Stimulated activated CD8-positive, alpha-beta memory T cell treated with anti-CD3 and anti-CD28 coated beads, Interleukin-12 subunit alpha, Interleukin-12 subunit beta, amount 100 ng/mL, for 24 hours (primary cell): ENCODE results near the gene NLRC5.

Experiments used
- DNase-seq: peaks from one replicate; pipeline ENCODE4 v3.0.0-alpha.2; 2020; ENCODE audit errors: extremely low read depth

Gene NLRC5

GRCh38 chr16:57022445-57022844, 33.1 kb downstream of the NLRC5 start:
- no peak for DNase-seq

GRCh38 chr16:57023541-57024249, 34.3 kb downstream of the NLRC5 start:
- peak; percentile 39 for DNase-seq

GRCh38 chr16:57024894-57025680, 35.7 kb downstream of the NLRC5 start:
- DNase-seq, result no peak

- DNase-seq, result no peak
These were observed 36.8 kb downstream of the NLRC5 start for GRCh38 chr16:57025941-57026777.

- no peak for DNase-seq
These were observed 37.4 kb downstream of the NLRC5 start for GRCh38 chr16:57026778-57027062.

GRCh38 chr16:57027067-57027466, 37.7 kb downstream of the NLRC5 start:
- DNase-seq, result no peak

GRCh38 chr16:57028086-57028485, 38.7 kb downstream of the NLRC5 start:
- DNase-seq, result no peak

GRCh38 chr16:57029161-57030160, 40.1 kb downstream of the NLRC5 start:
- no peak for DNase-seq

GRCh38 chr16:57030346-57030902, 41.1 kb downstream of the NLRC5 start:
- DNase-seq, result no peak

GRCh38 chr16:57031156-57031555, 41.8 kb downstream of the NLRC5 start:
- no peak for DNase-seq

GRCh38 chr16:57032346-57032745, 43.0 kb downstream of the NLRC5 start:
- no peak for DNase-seq

GRCh38 chr16:57032931-57033330, 43.6 kb downstream of the NLRC5 start:
- DNase-seq, result no peak

GRCh38 chr16:57036315-57036714, 47.0 kb downstream of the NLRC5 start:
- DNase-seq, result no peak

GRCh38 chr16:57036945-57037344, 47.6 kb downstream of the NLRC5 start:
- no peak for DNase-seq

- no peak for DNase-seq
These were observed 48.8 kb downstream of the NLRC5 start for GRCh38 chr16:57038166-57038565.

- DNase-seq, result no peak
These were observed 49.9 kb downstream of the NLRC5 start for GRCh38 chr16:57039148-57039812.

GRCh38 chr16:57041182-57042156, 52.1 kb downstream of the NLRC5 start:
- peak; percentile 73 for DNase-seq

- DNase-seq, result peak; percentile 63
These were observed 53.1 kb downstream of the NLRC5 start for GRCh38 chr16:57042157-57043111.
